ENCODE data around the gene DFFA.

The DFFA gene

DNA sequence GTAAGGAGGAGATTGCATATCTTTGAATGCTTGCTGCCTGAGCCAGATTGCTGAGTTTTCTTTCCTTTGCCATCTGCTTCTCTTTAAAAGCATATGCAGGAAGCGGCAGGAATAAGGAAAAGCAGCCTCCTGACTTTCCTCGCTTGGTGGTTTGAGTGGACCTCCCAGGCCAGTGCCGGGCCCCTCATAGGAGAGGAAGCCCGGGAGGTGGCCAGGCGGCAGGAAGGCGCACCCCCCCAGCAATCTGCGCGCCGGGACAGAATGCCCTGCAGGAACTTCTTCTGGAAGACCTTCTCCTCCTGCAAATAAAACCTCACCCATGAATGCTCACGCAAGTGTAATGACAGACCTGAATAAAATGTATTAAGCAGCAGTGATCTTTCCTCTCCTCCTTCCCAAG is 21.0 kb downstream of the DFFA start:
- in situ Hi-C loops (cut with HindIII; ENCODE audit: low pct_ligation_motif_present, low sequenced_read_pairs) = no loop called here
- H3K27ac ChIP-seq = no peak overlapping the region

DNA sequence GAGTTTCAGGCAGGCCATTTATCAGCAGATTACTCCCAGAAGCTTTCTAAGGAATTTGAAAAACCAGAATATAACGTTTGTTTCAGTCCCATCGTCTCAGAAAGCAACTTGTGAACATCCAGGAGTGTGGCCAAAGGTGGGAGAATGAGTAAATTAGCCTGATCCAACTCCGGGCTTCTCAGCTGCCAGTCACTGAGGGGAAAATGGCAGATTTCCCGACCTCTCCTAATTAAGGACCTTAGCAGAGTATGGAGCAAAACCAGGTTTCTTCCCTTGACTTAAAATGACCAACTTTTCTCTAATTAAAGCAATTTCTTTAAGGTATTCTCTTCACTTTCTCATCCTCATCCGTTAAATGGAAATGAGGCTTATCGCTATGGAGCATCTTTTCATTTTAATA is 21.5 kb downstream of the DFFA start:
- no peak for TF ChIP-seq CTCF (IDR thresholded peaks at IDR 0.05; ENCODE audit: low read depth, low read length, missing control alignments)
- Histone ChIP-seq H3K4me3 (ENCODE audit: low read depth, low read length) (no peak overlapping the region), H3K27ac (no peak overlapping the region), H3K36me3 (replicated peaks) (no peaks in the 10 kb centered on the region), H3K27me3 (replicated peaks) (no peaks in the 10 kb centered on the region)
- no peak for DNase-seq
- in situ Hi-C loops (cut with HindIII; ENCODE audit: low pct_ligation_motif_present, low sequenced_read_pairs) = no loop called here

More for the DNA sequence above, 21.0 kb downstream of the DFFA start:
- peak; percentile 10 for DNase-seq
- TF ChIP-seq CTCF (IDR thresholded peaks at IDR 0.05; ENCODE audit: low read depth, low read length, missing control alignments) = no peak
- no peak overlapping the region for H3K4me3 ChIP-seq (ENCODE audit: low read depth, low read length)
- H3K27me3 ChIP-seq (replicated peaks) = no peaks in the 10 kb centered on the region
- H3K36me3 ChIP-seq (replicated peaks) = no peaks in the 10 kb centered on the region

DNA sequence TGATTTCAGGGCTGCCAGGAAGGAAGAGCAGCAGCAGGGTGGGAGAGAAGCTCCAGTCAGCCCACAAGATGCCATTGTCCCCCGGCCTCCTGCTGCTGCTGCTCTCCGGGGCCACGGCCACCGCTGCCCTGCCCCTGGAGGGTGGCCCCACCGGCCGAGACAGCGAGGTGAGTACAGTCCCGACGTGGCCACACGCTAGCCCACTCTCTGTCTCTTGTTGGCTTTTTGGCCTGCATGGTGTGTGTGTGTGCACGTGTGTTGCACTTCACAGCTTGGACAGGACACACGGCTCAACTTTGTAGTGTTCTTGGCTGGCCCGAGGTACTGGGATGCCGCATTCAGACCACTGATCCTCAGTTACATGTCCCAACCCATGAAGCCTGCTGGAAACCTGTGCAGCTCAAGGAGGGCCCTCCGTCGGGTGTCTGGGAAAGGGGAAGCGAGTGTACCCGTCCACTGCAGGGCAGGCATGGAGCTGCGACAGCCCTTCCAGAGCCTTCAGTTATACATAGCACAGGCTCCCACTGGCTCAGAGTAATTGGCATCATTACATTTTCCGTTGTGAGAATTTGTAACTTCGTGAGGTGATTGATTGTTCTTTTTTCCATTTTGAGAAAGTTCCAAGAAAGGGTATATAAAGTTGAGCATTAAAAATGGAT is 22.0 kb downstream of the DFFA start:
- Histone ChIP-seq H3K27me3 (replicated peaks) (no peaks in the 10 kb centered on the region), H3K36me3 (replicated peaks) (no peaks in the 10 kb centered on the region), H3K4me3 (ENCODE audit: low read depth, low read length) (no peak overlapping the region), H3K27ac (no peak overlapping the region)
- TF ChIP-seq CTCF (IDR thresholded peaks at IDR 0.05; ENCODE audit: low read depth, low read length, missing control alignments) = no peak
- no peak for DNase-seq
- in situ Hi-C loops (cut with HindIII; ENCODE audit: low pct_ligation_motif_present, low sequenced_read_pairs) = no loop called here

GRCh38 chr1:10449751-10450150 is 22.6 kb downstream of the DFFA start, which contains the start of gene CORT:
TSS of gene CORT (plus strand) at chr1:10450031. CDS start at chr1:10450224, 193 bp downstream.
- in situ Hi-C loops (cut with HindIII; ENCODE audit: low pct_ligation_motif_present, low sequenced_read_pairs) = no loop called here
- no peak for TF ChIP-seq CTCF (IDR thresholded peaks at IDR 0.05; ENCODE audit: low read depth, low read length, missing control alignments)
- H3K27ac ChIP-seq = no peak within 1 kb of the TSS
- no peaks in the 10 kb centered on the region for H3K36me3 ChIP-seq (replicated peaks)
- H3K4me3 ChIP-seq (ENCODE audit: low read depth, low read length) = no peak within 1 kb of the TSS
- DNase-seq = no peak
- no peaks in the 10 kb centered on the region for H3K27me3 ChIP-seq (replicated peaks)

DNA sequence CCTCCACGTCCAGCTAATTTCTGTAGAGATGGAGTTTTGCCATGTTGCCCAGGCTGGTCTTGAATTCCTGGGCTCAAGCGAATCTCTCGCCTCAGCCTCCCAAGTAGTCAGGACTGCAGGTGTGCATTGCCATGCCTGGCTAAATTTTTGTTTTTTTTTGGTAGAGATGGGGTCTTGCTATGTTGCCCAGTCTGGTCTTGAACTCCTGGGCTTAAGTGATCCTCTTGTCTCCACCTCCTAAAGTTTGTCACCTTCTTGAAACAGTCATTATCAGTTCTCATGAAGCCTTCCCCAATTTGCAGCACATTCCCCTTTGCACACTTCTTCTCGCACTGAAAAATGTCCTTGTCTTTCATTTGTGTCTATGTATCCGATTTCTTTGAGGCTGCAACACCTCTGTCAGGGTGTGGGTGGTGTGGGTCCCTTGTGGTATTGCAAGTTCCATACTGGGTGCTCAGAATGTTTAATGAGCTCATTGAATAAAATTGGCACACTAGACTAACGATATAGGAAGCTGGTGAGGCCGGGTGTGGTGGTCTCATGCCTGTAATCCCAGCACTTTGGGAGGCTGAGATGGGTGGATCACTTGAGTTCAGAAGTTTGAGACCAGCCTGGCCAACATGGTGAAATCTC is 25.4 kb downstream of the DFFA start:
- in situ Hi-C loops (cut with HindIII; ENCODE audit: low pct_ligation_motif_present, low sequenced_read_pairs) = no loop called here
- Histone ChIP-seq H3K27ac (no peak overlapping the region), H3K27me3 (replicated peaks) (no peaks in the 10 kb centered on the region), H3K4me3 (ENCODE audit: low read depth, low read length) (no peak overlapping the region), H3K36me3 (replicated peaks) (no peaks in the 10 kb centered on the region)
- no peak for TF ChIP-seq CTCF (IDR thresholded peaks at IDR 0.05; ENCODE audit: low read depth, low read length, missing control alignments)
- no peak for DNase-seq

All from brain microvascular endothelial cell (primary cell).